AG09319 (cell line): ENCODE measurements around the gene DZIP1.
A peak's percentile ranks its signal among the peaks of the same experiment; 100 is the strongest.

Experiments used
- DNase-seq: peaks from one replicate; pipeline ENCODE4 v3.0.0-alpha.2; 2010; ENCODE audit warnings: low read depth; ENCODE audit errors: extremely low read depth
- CTCF ChIP-seq: IDR thresholded peaks from 2 replicates; pipeline ENCODE4 v1.5.1; 2011; ENCODE audit warnings: low read depth, mild to moderate bottlenecking, inconsistent platforms, low read length, moderate library complexity

DZIP1 gene

GRCh38 chr13:95544293-95544692 is 100.2 kb downstream of the DZIP1 start:
- no peak for DNase-seq
- no peak for TF ChIP-seq CTCF

GRCh38 chr13:95541911-95542474 is 102.5 kb downstream of the DZIP1 start:
- TF ChIP-seq CTCF: no peak
- no peak for DNase-seq

GRCh38 chr13:95541308-95541707 is 103.2 kb downstream of the DZIP1 start:
- no peak for DNase-seq
- no peak for TF ChIP-seq CTCF

GRCh38 chr13:95540888-95541287 is 103.6 kb downstream of the DZIP1 start:
- no peak for TF ChIP-seq CTCF
- DNase-seq: no peak

GRCh38 chr13:95536632-95537241 is 107.8 kb downstream of the DZIP1 start:
- TF ChIP-seq CTCF: peak; percentile 46
- no peak for DNase-seq

GRCh38 chr13:95535243-95535642 is 109.3 kb downstream of the DZIP1 start:
- no peak for DNase-seq
- TF ChIP-seq CTCF: no peak

GRCh38 chr13:95533545-95534160 is 110.9 kb downstream of the DZIP1 start:
- DNase-seq: no peak

More at GRCh38 chr13:95533545-95534160, 110.9 kb downstream of the DZIP1 start:
- TF ChIP-seq CTCF: no peak
